HepG2 (cell line): ENCODE measurements around the gene TMEM184C. TPM values are rescaled to one million over a fixed set of nuclear protein-coding genes. Genes with fewer than 3 reads are reported as not detected.

Source experiments
- ATAC-seq: fragments of 200-7000 bp; cut with Tn5 transposase; 3 replicates; pipeline ENCODE4 v1.9.1; 2020; ENCODE audit warnings: mild to moderate bottlenecking, moderate library complexity
- BruUV-seq: library from RNA; stranded (reverse); fragments of 400-500 nt; replicated peaks from 2 replicates; lab custom pipeline; 2021; lab: Mats Ljungman, UMichigan
- CTCF ChIA-PET: fragments of 300-600 bp; formaldehyde crosslinking; extraction: SDS; loops from one replicate; lab custom pipeline; 2021; ENCODE audit warnings: low total read pairs, inconsistent platforms, low intra/inter-chr PET ratio; lab: Yijun Ruan, JAX
- POLR2A ChIA-PET: fragments of 350-600 bp; sonication (Branson Sonifier 250); formaldehyde crosslinking; loops from one replicate; lab custom pipeline; 2020; ENCODE audit warnings: antibody characterized with exemption, inconsistent platforms; lab: Yijun Ruan, JAX
- DNase-seq: peaks from one replicate; pipeline ENCODE4 v3.0.0-alpha.2; 2015; ENCODE audit warnings: low spot score
- FAIRE-seq: peaks from 3 replicates; lab custom pipeline; 2011; peaks lifted over from hg19 to GRCh38; lab: Jason Lieb, UNC
- H2AFZ ChIP-seq: one replicate; pipeline ENCODE4 v1.6.1; 2011; ENCODE audit warnings: low read length, inconsistent platforms
- H3K27ac ChIP-seq: fragments of 300-600 bp; 3 replicates; pipeline ENCODE4 v1.8.0; 2011; ENCODE audit warnings: mixed run types, mild to moderate bottlenecking, mixed read lengths, low read length, inconsistent platforms; ENCODE audit not compliant: insufficient read depth; ENCODE audit errors: extremely low read length
- H3K27me3 ChIP-seq, 2 experiments: fragments of 200-600 bp in 1 of 2; 2 replicates in 1 of 2; 3 replicates in 1 of 2; pipeline versions ENCODE4 v1.6.0 to v1.8.0; 2011; ENCODE audit warnings: low read length in 2 of 2, mild to moderate bottlenecking in 2 of 2, moderate library complexity in 2 of 2, inconsistent platforms in 1 of 2; ENCODE audit not compliant: insufficient read depth in 2 of 2, control insufficient read depth in 1 of 2
- H3K36me3 ChIP-seq, 2 experiments: fragments of 200-600 bp in 1 of 2; replicated peaks in 1 of 2; 2 replicates in 1 of 2; 3 replicates in 1 of 2; pipeline versions ENCODE4 v1.5.1 to v1.8.0; 2011; ENCODE audit warnings: low read length in 2 of 2, inconsistent platforms in 1 of 2; ENCODE audit not compliant: insufficient read depth in 2 of 2, control insufficient read depth in 1 of 2
- H3K4me1 ChIP-seq: 2 replicates; pipeline ENCODE4 v1.5.1; 2012; ENCODE audit warnings: low read length, inconsistent platforms; ENCODE audit not compliant: insufficient read depth
- H3K4me2 ChIP-seq: 2 replicates; pipeline ENCODE4 v1.6.0; 2011; ENCODE audit warnings: low read depth, low read length, inconsistent platforms
- H3K4me3 ChIP-seq, 3 experiments: fragments of 200-600 bp in 1 of 3; sonication (generic), shearing (Covaris generic) in 1 of 3; replicated peaks in 1 of 3; 2 replicates each; pipeline ENCODE4 v1.5.1; 2011 to 2016; ENCODE audit warnings: low read length in 3 of 3, inconsistent platforms in 2 of 3, low read depth in 2 of 3, mild to moderate bottlenecking in 2 of 3, control low read depth in 1 of 3, mixed read lengths in 1 of 3; ENCODE audit not compliant: insufficient read depth in 1 of 3
- H3K79me2 ChIP-seq: one replicate; pipeline ENCODE4 v1.6.1; 2011; ENCODE audit warnings: low read length, inconsistent platforms; ENCODE audit not compliant: insufficient read depth
- H3K9ac ChIP-seq: 2 replicates; pipeline ENCODE4 v1.6.0; 2011; ENCODE audit warnings: mild to moderate bottlenecking, low read depth, low read length, inconsistent platforms; ENCODE audit not compliant: insufficient read depth
- H3K9me3 ChIP-seq: 2 replicates; pipeline ENCODE4 v1.5.1; 2012; ENCODE audit warnings: mild to moderate bottlenecking, low read length
- H4K20me1 ChIP-seq: 2 replicates; pipeline ENCODE4 v1.6.0; 2011; ENCODE audit warnings: inconsistent platforms, mild to moderate bottlenecking, low read length, moderate library complexity; ENCODE audit not compliant: insufficient read depth
- AGO1 ChIP-seq: fragments of 200-400 bp; formaldehyde crosslinking; IDR thresholded peaks from 2 replicates; pipeline ENCODE4 v1.6.1; 2017; ENCODE audit warnings: mild to moderate bottlenecking, low read depth, low read length, moderate library complexity; ENCODE audit not compliant: poor library complexity, severe bottlenecking
- ARHGAP35 ChIP-seq: sonication (generic); formaldehyde crosslinking; IDR thresholded peaks from 2 replicates; pipeline ENCODE4 v1.9.0; 2022; ENCODE audit warnings: mild to moderate bottlenecking, inconsistent platforms, moderate library complexity, missing genetic modification reagents, borderline replicate concordance
- ATF3 ChIP-seq: sonication (generic); formaldehyde crosslinking; IDR thresholded peaks from 2 replicates; pipeline ENCODE4 v1.4.0; 2020; ENCODE audit warnings: missing genetic modification reagents
- MXD4 ChIP-seq: IDR thresholded peaks from 2 replicates; pipeline ENCODE4 v1.6.1; 2016; ENCODE audit warnings: mild to moderate bottlenecking, missing biosample characterization, missing genetic modification reagents
- PATZ1 ChIP-seq: sonication (generic); formaldehyde crosslinking; IDR thresholded peaks from 2 replicates; pipeline ENCODE4 v1.4.0; 2020; ENCODE audit warnings: missing genetic modification reagents
- RARG ChIP-seq: sonication (generic); formaldehyde crosslinking; IDR thresholded peaks from 2 replicates; pipeline ENCODE4 v1.4.0; 2020; ENCODE audit warnings: low read depth, mild to moderate bottlenecking, missing genetic modification reagents
- SSRP1 ChIP-seq: IDR thresholded peaks from 2 replicates; pipeline ENCODE4 v1.6.1; 2016; ENCODE audit warnings: control low read depth
- ZBTB38 ChIP-seq: sonication (generic); formaldehyde crosslinking; IDR thresholded peaks from 2 replicates; pipeline ENCODE4 v1.5.1; 2020; ENCODE audit warnings: mild to moderate bottlenecking, missing genetic modification reagents
- ZNF354B ChIP-seq: sonication (generic); formaldehyde crosslinking; IDR thresholded peaks from 2 replicates; pipeline ENCODE4 v1.8.0; 2022; ENCODE audit warnings: mild to moderate bottlenecking, missing genetic modification reagents
- ZNF446 ChIP-seq: sonication (generic); formaldehyde crosslinking; IDR thresholded peaks from 2 replicates; pipeline ENCODE4 v1.5.0; 2020; ENCODE audit warnings: mild to moderate bottlenecking, missing genetic modification reagents
- ZNF451 ChIP-seq: sonication (generic); formaldehyde crosslinking; IDR thresholded peaks from 2 replicates; pipeline ENCODE4 v1.5.0; 2020; ENCODE audit warnings: mild to moderate bottlenecking, missing genetic modification reagents
- ZNF530 ChIP-seq: sonication (generic); formaldehyde crosslinking; IDR thresholded peaks from 2 replicates; pipeline ENCODE4 v1.5.0; 2020; ENCODE audit warnings: low read depth, mild to moderate bottlenecking, missing genetic modification reagents
- ZNF556 ChIP-seq: sonication (generic); formaldehyde crosslinking; IDR thresholded peaks from 2 replicates; pipeline ENCODE4 v1.4.0; 2020; ENCODE audit warnings: mild to moderate bottlenecking, missing genetic modification reagents, borderline replicate concordance
- ZNF589 ChIP-seq: sonication (generic); formaldehyde crosslinking; conservative IDR thresholded peaks from 2 replicates; pipeline ENCODE4 v1.8.0; 2022; ENCODE audit warnings: mild to moderate bottlenecking, moderate library complexity, missing genetic modification reagents
- whole genome bisulfite sequencing: methylation state at CpG from one replicate; pipeline ENCODE4 v1.1.6; 2017; ENCODE audit warnings: low lambda C conversion rate; 5-methylcytosine and 5-hydroxymethylcytosine counted together
- in situ Hi-C: cut with HindIII; loops from 2 replicates; pipeline ENCODE4 v1.10.0; 2017; ENCODE audit warnings: low pct_unique_long_range_greater_than_20kb; ENCODE audit not compliant: extremely low pct_ligation_motif_present
- intact Hi-C: fragments of 100-400 bp; cut with micrococcal nuclease; formaldehyde crosslinking; loops from one replicate; pipeline ENCODE4 v1.10.0; 2022; ENCODE audit not compliant: unreplicated experiment
- polyA plus RNA-seq, 8 experiments: library from polyadenylated mRNA; depleted of rRNA in 3 of 8; stranded (reverse) in 7 of 8; unstranded in 1 of 8; fragments of >200 nt; fragmentation: Illumina TruSeq in 4 of 8; extraction: Trizol in 4 of 8; gene quantifications; 2 replicates each; pipeline versions ENCODE4 v1.2.1 to v1.2.3, GENCODE V29; 2011 to 2016; ENCODE audit warnings: low read depth in 4 of 8, missing spikeins in 1 of 8, mixed read lengths in 1 of 8; ENCODE audit not compliant: insufficient read depth in 1 of 8
- total RNA-seq, 5 experiments: library from RNA; depleted of rRNA; stranded (reverse); fragments of >200 nt; fragmentation: Illumina TruSeq; extraction: Trizol; gene quantifications; 2 replicates each; pipeline ENCODE4 v1.2.3, GENCODE V29; 2016; ENCODE audit warnings: low read depth in 1 of 5
- TF ChIP-seq, protein P1 (sequence below): sonication (generic); formaldehyde crosslinking; conservative IDR thresholded peaks from 2 replicates; pipeline ENCODE4 v1.4.0; 2020; ENCODE audit warnings: missing genetic modification reagents

TMEM184C gene
- total and polyA plus RNA-seq, 2 of the 13 experiments (the other 11 are each of a cell fraction or from before 2014, with no cell fraction given) = 13.9 to 26.1 TPM

GRCh38 chr4:147638365-147638764 is 21.2 kb downstream of the TMEM184C start:
- intact Hi-C loops (no loop called here), in situ Hi-C loops (no loop called here)
- Histone ChIP-seq H3K79me2 (no peaks in the 10 kb centered on the region), H4K20me1 (no peaks in the 10 kb centered on the region), H3K9ac (no peak overlapping the region), H3K27me3 (no peaks in the 10 kb centered on the region), H3K36me3 (peaks cover 2 to 42% of the 10 kb centered on the region in 2 experiments; a peak in 3 of 5 replicates), H3K27ac (no peak overlapping the region), H3K4me3 (no peak overlapping the region), H3K4me1 (no peaks in the 10 kb centered on the region), H3K4me2 (no peak overlapping the region), H3K9me3 (no peaks in the 10 kb centered on the region), H2AFZ (no peak overlapping the region)
- FAIRE-seq = no peak
- no peak for DNase-seq
- POLR2A ChIA-PET = interaction anchor here (1.0 kb wide), 1 partner anchor 45 kb away, joined by 3 read pairs; no protein-coding TSS in a partner anchor
- CTCF ChIA-PET = no interaction called here
- TF ChIP-seq AGO1 (no peak), PATZ1 (CRISPR knock-in tag) (no peak), SSRP1 (CRISPR knock-in tag) (no peak), ATF3 (CRISPR knock-in tag) (no peak), RARG (no peak), ZNF589 (no peak), ZNF451 (CRISPR knock-in tag) (no peak), ZNF556 (CRISPR knock-in tag) (no peak), ZNF446 (no peak), MXD4 (CRISPR knock-in tag) (no peak), ZBTB38 (no peak), ZNF354B (no peak), ARHGAP35 (CRISPR knock-in tag) (no peak), ZNF530 (CRISPR knock-in tag) (no peak)
- TF ChIP-seq, protein P1, sequence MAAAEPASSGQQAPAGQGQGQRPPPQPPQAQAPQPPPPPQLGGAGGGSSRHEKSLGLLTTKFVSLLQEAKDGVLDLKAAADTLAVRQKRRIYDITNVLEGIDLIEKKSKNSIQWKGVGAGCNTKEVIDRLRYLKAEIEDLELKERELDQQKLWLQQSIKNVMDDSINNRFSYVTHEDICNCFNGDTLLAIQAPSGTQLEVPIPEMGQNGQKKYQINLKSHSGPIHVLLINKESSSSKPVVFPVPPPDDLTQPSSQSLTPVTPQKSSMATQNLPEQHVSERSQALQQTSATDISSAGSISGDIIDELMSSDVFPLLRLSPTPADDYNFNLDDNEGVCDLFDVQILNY = no peak
- no TSS peak for BruUV-seq
- ATAC-seq = no peak
- 95% methylated on average over 1 of the region's 1 CpG for WGBS
